GM19324 (cell line): ENCODE measurements around the gene LDLRAP1.
"Not testable (repeated sequence)": the region's sequence is repeated elsewhere in the genome, so short reads cannot be mapped to it uniquely, and the experiment has no call there.

Source experiments
- ATAC-seq: cut with Tn5 transposase; IDR thresholded peaks from one replicate; pipeline ENCODE4 v1.9.1; 2021; ENCODE audit warnings: mild to moderate bottlenecking, moderate library complexity; ENCODE audit not compliant: unreplicated experiment, low FRiP score

Gene LDLRAP1

GRCh38 chr1:25572708-25573590 is 29.5 kb downstream of the LDLRAP1 start:
- ATAC-seq = no peak

DNA sequence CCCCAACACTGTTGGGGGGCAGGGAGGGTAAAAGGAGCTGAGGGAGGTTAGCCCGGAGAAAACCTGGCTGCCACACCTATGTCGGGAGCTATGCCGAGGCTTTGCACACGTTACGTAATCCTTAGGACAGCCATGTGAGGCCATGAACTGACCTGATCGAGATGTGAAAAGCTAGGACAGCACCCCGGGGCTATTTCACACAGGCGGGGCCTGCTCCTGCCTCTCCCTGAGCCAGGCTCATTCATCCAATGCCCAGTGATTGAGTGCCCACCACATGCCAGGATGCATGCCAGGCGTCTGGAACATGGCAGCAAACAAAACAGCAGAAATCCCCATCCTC is 30.2 kb downstream of the LDLRAP1 start:
- ATAC-seq = no peak

GRCh38 chr1:25573961-25574360 is 30.6 kb downstream of the LDLRAP1 start:
- ATAC-seq = no peak

- ATAC-seq = no peak
These were observed 31.8 kb downstream of the LDLRAP1 start for GRCh38 chr1:25575191-25575590.

DNA sequence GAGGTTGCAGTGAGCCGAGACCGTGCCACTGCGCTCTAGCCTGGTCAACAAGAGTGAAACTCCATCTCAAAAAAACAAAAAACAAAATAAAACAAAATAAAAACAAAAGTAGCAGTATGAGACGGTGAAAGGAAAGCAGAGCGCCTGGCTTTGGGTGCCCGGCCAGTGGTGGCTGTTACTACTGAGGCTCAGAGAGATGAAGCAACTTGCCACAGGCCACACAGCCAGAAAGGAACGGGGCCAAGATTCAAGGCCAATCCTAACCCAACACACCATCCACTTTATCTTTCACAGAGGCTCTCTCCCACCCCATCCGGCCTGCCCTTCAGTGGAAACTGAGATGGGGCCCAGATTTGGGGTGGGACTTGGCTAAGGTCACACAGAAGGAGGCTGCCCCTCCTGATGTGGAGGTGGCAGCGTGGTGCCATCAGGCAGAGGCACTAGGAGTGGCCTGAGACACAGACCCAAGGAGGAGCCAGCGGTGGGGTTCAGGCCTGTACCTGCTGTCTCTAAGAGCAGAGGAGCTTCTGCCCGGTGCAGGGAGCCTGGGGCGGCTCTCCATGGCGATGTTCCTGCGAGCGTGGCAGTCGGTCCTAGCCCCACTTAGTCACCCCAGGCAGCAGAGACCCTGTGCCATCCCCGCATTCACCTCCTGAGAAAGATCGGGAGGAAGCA is 33.2 kb downstream of the LDLRAP1 start:
- ATAC-seq = no peak

GRCh38 chr1:25577134-25577920 is 33.9 kb downstream of the LDLRAP1 start:
- no peak for ATAC-seq

- no peak for ATAC-seq
These were observed 36.2 kb downstream of the LDLRAP1 start for GRCh38 chr1:25579292-25580252.

GRCh38 chr1:25580927-25581326 is 37.5 kb downstream of the LDLRAP1 start:
- no peak for ATAC-seq

- ATAC-seq = no peak
These were observed 38.4 kb downstream of the LDLRAP1 start for GRCh38 chr1:25581764-25582163.

DNA sequence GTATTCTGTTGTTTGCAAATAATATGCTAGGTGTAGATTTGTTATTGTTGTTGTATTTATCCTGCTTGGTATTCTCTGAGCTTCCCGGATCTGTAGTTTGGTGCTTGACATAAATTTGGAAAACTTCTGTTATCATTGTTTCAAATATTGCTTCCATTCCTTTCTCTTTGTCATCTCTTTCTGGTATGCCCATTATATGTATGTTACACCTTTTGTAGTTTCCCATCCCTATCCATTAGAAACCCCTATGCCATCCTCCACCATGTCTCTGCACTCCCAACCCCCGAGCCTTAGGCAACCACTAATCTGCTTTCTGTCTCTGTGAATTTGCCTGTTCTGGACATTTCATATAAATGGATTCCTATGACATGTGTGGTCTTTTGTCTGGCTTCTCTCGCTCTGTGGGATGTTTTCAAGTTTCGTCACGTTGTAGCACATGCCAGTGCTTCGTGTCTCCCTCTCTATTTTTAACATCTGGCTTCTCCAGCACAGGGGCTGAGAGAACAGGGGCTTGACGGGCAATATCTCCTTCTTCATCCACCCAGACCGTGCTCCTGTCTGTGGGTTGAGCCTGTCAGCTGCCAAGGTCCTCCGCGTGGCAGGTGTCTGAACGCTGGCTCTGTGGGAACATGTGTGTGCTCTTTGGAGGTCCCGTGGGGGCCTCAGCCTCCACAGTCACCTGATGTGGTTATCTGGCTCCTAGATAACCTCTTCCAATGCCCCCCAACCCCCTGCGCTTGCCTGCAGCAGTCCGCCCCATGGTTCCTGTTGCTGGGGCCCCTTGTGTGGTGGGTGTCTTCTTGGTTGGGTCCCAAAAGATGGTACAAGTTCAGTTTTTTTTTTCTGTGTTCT is 40.3 kb downstream of the LDLRAP1 start:
- no peak for ATAC-seq

DNA sequence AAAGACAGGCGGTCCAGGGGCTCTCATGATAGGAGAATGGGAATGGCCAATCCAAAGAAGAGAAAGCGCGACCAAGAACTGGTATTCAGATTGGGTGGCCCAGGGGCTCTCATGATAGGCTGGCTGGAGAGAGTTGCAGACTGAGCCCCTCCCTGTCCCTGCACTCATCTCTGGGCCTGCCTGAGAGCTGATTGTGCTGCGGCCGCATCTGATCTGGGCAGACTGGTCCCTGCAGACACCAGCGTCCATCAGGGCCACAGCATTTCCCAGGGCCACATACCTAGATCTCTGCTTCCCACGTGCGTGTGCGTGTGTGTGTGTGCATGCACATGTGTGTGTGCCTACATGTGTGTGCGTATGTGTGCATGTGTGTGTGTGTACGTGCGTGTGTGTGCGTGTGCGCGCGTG is 42.8 kb downstream of the LDLRAP1 start:
- ATAC-seq = no peak

GRCh38 chr1:25587290-25587689 is 43.9 kb downstream of the LDLRAP1 start:
- no peak for ATAC-seq

- ATAC-seq = not testable (repeated sequence)
These were observed 44.8 kb downstream of the LDLRAP1 start for GRCh38 chr1:25588224-25588623.

DNA sequence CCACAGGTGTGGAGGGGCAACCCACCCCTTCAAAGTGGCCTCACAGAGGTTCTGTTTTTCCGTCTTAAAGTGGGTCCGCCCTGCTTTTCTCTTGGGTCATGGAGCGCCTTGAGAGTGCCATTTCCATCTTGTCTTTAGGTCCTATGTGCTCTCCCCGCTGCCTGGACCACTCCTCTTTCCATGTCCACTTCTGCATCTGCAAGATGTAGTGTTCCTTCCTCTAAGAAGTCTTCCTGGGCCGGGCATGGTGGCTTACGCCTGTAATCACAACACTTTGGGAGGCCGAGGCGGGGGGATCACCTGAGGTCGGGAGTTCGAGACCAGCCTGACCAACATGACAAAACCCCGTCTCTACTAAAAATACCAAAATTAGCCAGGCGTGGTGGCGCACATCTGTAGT is 45.4 kb downstream of the LDLRAP1 start:
- ATAC-seq = not testable (repeated sequence)

GRCh38 chr1:25590096-25590824 is 46.9 kb downstream of the LDLRAP1 start:
- ATAC-seq = no peak

DNA sequence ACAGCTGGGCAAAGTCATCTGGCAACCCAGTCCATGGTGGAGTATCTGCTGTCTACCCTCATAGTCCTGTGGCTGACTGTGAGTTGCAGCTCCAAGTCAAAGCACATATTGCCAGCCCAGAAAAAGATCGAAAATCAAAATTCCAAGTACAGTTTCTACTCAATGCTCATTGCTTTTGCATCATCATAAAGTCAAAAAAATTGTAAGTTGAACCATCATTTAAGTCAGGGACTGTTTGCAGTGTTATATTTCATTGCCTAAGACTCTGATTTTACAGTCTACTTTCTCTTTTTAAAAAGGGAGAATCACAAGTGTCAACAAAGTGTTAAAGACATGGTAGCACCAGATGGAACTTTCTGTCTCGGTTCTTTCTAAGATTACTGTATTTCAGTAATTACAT is 50.5 kb downstream of the LDLRAP1 start:
- ATAC-seq = no peak

DNA sequence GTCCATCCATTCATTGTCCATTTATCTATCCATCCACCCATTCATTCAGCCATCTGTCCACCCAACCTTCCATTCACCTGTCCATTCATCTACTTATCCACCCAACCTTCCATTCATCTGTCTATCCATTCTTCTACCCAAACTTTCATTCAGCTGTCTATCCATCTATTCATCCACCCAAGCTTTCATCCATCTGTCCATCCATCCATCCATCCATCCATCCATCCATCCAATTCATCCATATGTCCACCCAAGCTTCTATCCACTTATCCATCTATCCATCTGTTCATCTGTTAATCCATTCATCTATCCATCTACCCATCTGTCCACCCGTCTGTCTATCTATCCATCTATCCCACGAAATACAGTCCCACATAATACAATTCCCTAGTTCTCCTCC is 51.6 kb downstream of the LDLRAP1 start:
- ATAC-seq = no peak

GRCh38 chr1:25596641-25597040 is 53.2 kb downstream of the LDLRAP1 start:
- ATAC-seq = not testable (repeated sequence)
